Liver (tissue), 9 donors: ENCODE data around the gene AVPR1B. TPM values are rescaled to one million over a fixed set of nuclear protein-coding genes. Genes with fewer than 3 reads are reported as not detected.
A peak's percentile ranks its signal among the peaks of the same experiment; 100 is the strongest.

Experiments used
- DNase-seq: peaks from one replicate; pipeline ENCODE4 v3.0.0-alpha.2; 2017; ENCODE audit warnings: low spot score
- H3K27ac ChIP-seq, 2 donors: one replicate each; pipeline ENCODE4 v1.7.0; 2013; ENCODE audit warnings: inconsistent platforms in 2 of 2, low read length in 2 of 2, control low read depth in 1 of 2, low read depth in 1 of 2, mild to moderate bottlenecking in 1 of 2
- H3K27me3 ChIP-seq, 4 donors: one replicate each; pipeline versions ENCODE4 v1.6.1 to v1.7.0; 2013; ENCODE audit warnings: low read length in 3 of 4, inconsistent platforms in 1 of 4, mild to moderate bottlenecking in 1 of 4, moderate library complexity in 1 of 4; ENCODE audit not compliant: control insufficient read depth in 4 of 4, insufficient read depth in 4 of 4
- H3K36me3 ChIP-seq, 4 donors: one replicate each; pipeline versions ENCODE4 v1.6.1 to v1.7.0; 2013; ENCODE audit warnings: low read length in 3 of 4, mild to moderate bottlenecking in 3 of 4, low read depth in 1 of 4, moderate library complexity in 1 of 4; ENCODE audit not compliant: control insufficient read depth in 4 of 4, insufficient read depth in 3 of 4
- H3K4me1 ChIP-seq, 4 donors: one replicate each; pipeline versions ENCODE4 v1.6.1 to v1.7.0; 2013; ENCODE audit warnings: low read length in 3 of 4, mild to moderate bottlenecking in 3 of 4, moderate library complexity in 1 of 4; ENCODE audit not compliant: control insufficient read depth in 4 of 4, insufficient read depth in 4 of 4
- H3K4me3 ChIP-seq, 3 donors: one replicate each; pipeline versions ENCODE4 v1.6.1 to v1.7.0; 2013; ENCODE audit warnings: low read length in 3 of 3, control low read depth in 1 of 3, low read depth in 1 of 3, mild to moderate bottlenecking in 1 of 3
- H3K9ac ChIP-seq, 2 donors: one replicate each; pipeline ENCODE4 v1.7.0; 2013; ENCODE audit warnings: low read length in 2 of 2, mild to moderate bottlenecking in 2 of 2, moderate library complexity in 2 of 2, control low read depth in 1 of 2, low read depth in 1 of 2
- H3K9me3 ChIP-seq, 4 donors: one replicate each; pipeline versions ENCODE4 v1.6.1 to v1.7.0; 2013; ENCODE audit warnings: low read length in 3 of 4; ENCODE audit not compliant: control insufficient read depth in 4 of 4
- ATF3 ChIP-seq: IDR thresholded peaks from 2 replicates; pipeline ENCODE4 v1.6.1; 2016; ENCODE audit warnings: antibody characterized with exemption
- CTCF ChIP-seq: fragments of 150-350 bp; IDR thresholded peaks from 2 replicates; pipeline ENCODE4 v1.5.1; 2017; ENCODE audit warnings: improper control_type of control experiment, low read depth, low read length; ENCODE audit not compliant: missing input control
- EGR1 ChIP-seq, 2 donors: IDR thresholded peaks; 2 replicates each; pipeline ENCODE4 v1.6.1; 2016 to 2018; ENCODE audit warnings: antibody characterized with exemption in 2 of 2, low read depth in 2 of 2
- FOXA2 ChIP-seq: IDR thresholded peaks from 2 replicates; pipeline ENCODE4 v1.6.1; 2016; ENCODE audit warnings: antibody characterized with exemption
- GABPA ChIP-seq, 2 donors: IDR thresholded peaks in 1 of 2; conservative IDR thresholded peaks in 1 of 2; 2 replicates each; pipeline ENCODE4 v1.6.1; 2016; ENCODE audit warnings: antibody characterized with exemption in 2 of 2, mild to moderate bottlenecking in 1 of 2, moderate library complexity in 1 of 2
- HNF4A ChIP-seq, 2 donors: conservative IDR thresholded peaks; 2 replicates each; pipeline ENCODE4 v1.6.1; 2016; ENCODE audit warnings: antibody characterized with exemption in 2 of 2, mild to moderate bottlenecking in 2 of 2
- HNF4G ChIP-seq: IDR thresholded peaks from 2 replicates; pipeline ENCODE4 v1.6.1; 2016; ENCODE audit warnings: antibody characterized with exemption
- JUND ChIP-seq, 2 donors: IDR thresholded peaks; 2 replicates each; pipeline ENCODE4 v1.6.1; 2016; ENCODE audit warnings: antibody characterized with exemption in 2 of 2
- MAX ChIP-seq: IDR thresholded peaks from 2 replicates; pipeline ENCODE4 v1.6.1; 2016; ENCODE audit warnings: antibody characterized with exemption
- NR2F2 ChIP-seq: IDR thresholded peaks from 2 replicates; pipeline ENCODE4 v1.6.1; 2016; ENCODE audit warnings: antibody characterized with exemption
- RAD21 ChIP-seq, 2 donors: IDR thresholded peaks; 2 replicates each; pipeline ENCODE4 v1.6.1; 2016; ENCODE audit warnings: antibody characterized with exemption in 2 of 2, mild to moderate bottlenecking in 2 of 2
- REST ChIP-seq: IDR thresholded peaks from 2 replicates; pipeline ENCODE4 v1.6.1; 2016; ENCODE audit warnings: antibody characterized with exemption, mild to moderate bottlenecking
- RXRA ChIP-seq, 2 donors: IDR thresholded peaks; 2 replicates each; pipeline ENCODE4 v1.6.1; 2017 to 2018; ENCODE audit warnings: antibody characterized with exemption in 2 of 2, mild to moderate bottlenecking in 1 of 2
- SP1 ChIP-seq: IDR thresholded peaks from 2 replicates; pipeline ENCODE4 v1.6.1; 2018; ENCODE audit warnings: antibody characterized with exemption, mild to moderate bottlenecking
- TAF1 ChIP-seq: conservative IDR thresholded peaks from 2 replicates; pipeline ENCODE4 v1.6.1; 2016; ENCODE audit warnings: antibody characterized with exemption, mild to moderate bottlenecking
- YY1 ChIP-seq: IDR thresholded peaks from 2 replicates; pipeline ENCODE4 v1.6.1; 2016; ENCODE audit warnings: antibody characterized with exemption, mild to moderate bottlenecking
- ZBTB33 ChIP-seq: IDR thresholded peaks from 2 replicates; pipeline ENCODE4 v1.6.1; 2016; ENCODE audit warnings: antibody characterized with exemption
- WGBS: extraction: QIAGEN DNeasy Blood & Tissue Kit; methylation state at CpG from one replicate; pipeline ENCODE4 v1.1.7; 2013; 5-methylcytosine and 5-hydroxymethylcytosine counted together
- polyA plus RNA-seq, 2 donors: library from polyadenylated mRNA; stranded (reverse) in 1 of 2; unstranded in 1 of 2; fragments of 200-250 nt in 1 of 2; fragments of >200 nt in 1 of 2; fragmentation: Nextera tagmentation in 1 of 2; extraction: Ambion mirVana in 1 of 2; gene quantifications; one replicate each; pipeline versions ENCODE4 v1.2.1 to v1.2.3, GENCODE V29; 2013 to 2015
- total RNA-seq, 2 donors: library from RNA; depleted of rRNA; stranded (reverse); fragments of >200 nt; gene quantifications; one replicate each; pipeline ENCODE4 v1.2.3, GENCODE V29; 2014
- donor health status: healthy.
- donor health status: healthy.
- donor health status: healthy.
- donor health status: healthy.
- donor health status: healthy.

AVPR1B gene
- total and polyA plus RNA-seq, 4 donors: not detected

- TF ChIP-seq RXRA (IDR thresholded peaks at IDR 0.05): peak; percentile 26 to 59
- TF ChIP-seq ATF3: no peak
- TF ChIP-seq HNF4G: no peak
- peak in 1 of 2 donors; percentile 42 for TF ChIP-seq HNF4A (conservative IDR thresholded peaks at IDR 0.05)
- no peak for TF ChIP-seq TAF1
- no peak for TF ChIP-seq GABPA (IDR thresholded peaks at IDR 0.05 in 1 of 2, conservative IDR thresholded peaks at IDR 0.05 in 1 of 2)
- peak; percentile 37 for TF ChIP-seq CTCF
- no peak for TF ChIP-seq FOXA2
- no peak for TF ChIP-seq RAD21 (IDR thresholded peaks at IDR 0.05)
- TF ChIP-seq YY1: no peak
- peak in 1 of 2 donors; percentile 22 for TF ChIP-seq EGR1 (IDR thresholded peaks at IDR 0.05; ENCODE audit: low read depth in 2 of 2)
- no peak for TF ChIP-seq NR2F2
- no peak for TF ChIP-seq ZBTB33
- peak in 1 of 2 donors; percentile 47 for TF ChIP-seq JUND (IDR thresholded peaks at IDR 0.05)
- TF ChIP-seq MAX: no peak
- TF ChIP-seq SP1: peak; percentile 18
- DNase-seq: no peak
- Histone ChIP-seq H3K4me3 (peak overlapping the region in 1 of 3 donors; percentile 27), H3K9ac (no peak overlapping the region), H3K27ac (peak overlapping the region in 1 of 2 donors; percentile 80), H3K27me3 (no peaks in the 10 kb centered on the region), H3K9me3 (no peaks in the 10 kb centered on the region), H3K4me1 (peaks cover 0 to 18% (median 13%) of the 10 kb centered on the region in 4 donors), H3K36me3 (peaks cover 0 to 2% (median 0%) of the 10 kb centered on the region in 4 donors)
- WGBS: 34% methylated on average over 8 of the region's 8 CpGs
These were observed 49.5 kb downstream of the AVPR1B start for GRCh38 chr1:206067486-206068227.

- no peak for DNase-seq
- H3K9ac ChIP-seq: no peak overlapping the region
- no peaks in the 10 kb centered on the region for H3K27me3 ChIP-seq
- H3K36me3 ChIP-seq: peaks cover 0 to 2% (median 0%) of the 10 kb centered on the region in 4 donors
- H3K4me1 ChIP-seq: peaks cover 0 to 18% (median 13%) of the 10 kb centered on the region in 4 donors
- 59% methylated on average over 6 of the region's 6 CpGs for WGBS
- H3K27ac ChIP-seq: peak overlapping the region in 1 of 2 donors; percentile 80
- no peaks in the 10 kb centered on the region for H3K9me3 ChIP-seq
- H3K4me3 ChIP-seq: no peak overlapping the region
- TF ChIP-seq CTCF (no peak), MAX (no peak), FOXA2 (no peak), REST (no peak), TAF1 (no peak), YY1 (no peak), ZBTB33 (no peak)
These were observed 50.6 kb downstream of the AVPR1B start for GRCh38 chr1:206066479-206067171.
